Measurements from ENCODE around the gene CBR4.
"Not testable (repeated sequence)": the region's sequence is repeated elsewhere in the genome, so short reads cannot be mapped to it uniquely, and the experiment has no call there.

The CBR4 gene

DNA sequence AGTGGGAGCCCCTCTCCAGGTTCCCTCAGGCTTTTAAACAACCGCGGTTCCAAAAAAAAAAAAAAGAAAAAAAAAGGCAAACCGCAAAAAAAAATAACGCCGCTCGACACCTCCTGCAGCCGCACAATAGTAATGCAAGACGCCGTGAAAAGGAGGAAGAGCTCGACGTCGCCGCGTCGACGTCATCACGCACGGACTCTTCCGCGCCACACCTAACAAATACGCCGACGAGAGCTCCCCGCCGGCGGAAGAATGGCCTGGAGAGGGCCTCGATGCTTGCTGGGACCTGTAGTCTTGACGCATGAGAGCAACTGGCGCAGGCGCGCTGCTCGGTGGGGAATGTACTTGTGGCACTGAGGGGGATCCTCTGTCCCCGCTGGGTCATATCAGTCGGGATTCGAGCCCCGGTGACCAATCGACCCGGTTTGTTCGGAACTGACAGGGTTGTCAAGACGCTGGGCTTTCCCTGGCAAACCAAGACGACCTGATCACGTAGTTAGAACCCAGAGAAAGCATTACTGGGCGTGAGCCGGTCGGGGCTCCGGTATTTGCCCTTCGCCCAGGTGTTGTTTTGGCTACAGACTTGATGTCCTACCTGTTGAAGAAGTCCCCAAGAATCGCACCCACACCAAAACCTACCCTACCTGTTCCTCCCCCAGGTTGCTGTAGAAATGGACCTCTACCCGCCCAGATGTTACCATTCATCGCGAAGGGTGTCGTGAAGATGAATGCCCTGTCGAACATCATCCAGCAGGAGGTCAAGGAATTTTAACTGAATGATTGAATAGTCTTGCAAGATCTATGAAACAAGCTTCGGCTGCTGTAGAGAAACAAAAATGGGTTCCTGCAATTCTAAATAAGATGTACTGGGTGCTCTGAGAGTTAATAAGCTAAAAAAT, at the start of gene CBR4:
TSS of gene CBR4 (minus strand) at position 131 of the 899 bp plus-strand sequence. CDS start 166 bp downstream, outside the sequence.
- peak; percentile 99 for DNase-seq (ENCODE audit: low spot score)

DNA sequence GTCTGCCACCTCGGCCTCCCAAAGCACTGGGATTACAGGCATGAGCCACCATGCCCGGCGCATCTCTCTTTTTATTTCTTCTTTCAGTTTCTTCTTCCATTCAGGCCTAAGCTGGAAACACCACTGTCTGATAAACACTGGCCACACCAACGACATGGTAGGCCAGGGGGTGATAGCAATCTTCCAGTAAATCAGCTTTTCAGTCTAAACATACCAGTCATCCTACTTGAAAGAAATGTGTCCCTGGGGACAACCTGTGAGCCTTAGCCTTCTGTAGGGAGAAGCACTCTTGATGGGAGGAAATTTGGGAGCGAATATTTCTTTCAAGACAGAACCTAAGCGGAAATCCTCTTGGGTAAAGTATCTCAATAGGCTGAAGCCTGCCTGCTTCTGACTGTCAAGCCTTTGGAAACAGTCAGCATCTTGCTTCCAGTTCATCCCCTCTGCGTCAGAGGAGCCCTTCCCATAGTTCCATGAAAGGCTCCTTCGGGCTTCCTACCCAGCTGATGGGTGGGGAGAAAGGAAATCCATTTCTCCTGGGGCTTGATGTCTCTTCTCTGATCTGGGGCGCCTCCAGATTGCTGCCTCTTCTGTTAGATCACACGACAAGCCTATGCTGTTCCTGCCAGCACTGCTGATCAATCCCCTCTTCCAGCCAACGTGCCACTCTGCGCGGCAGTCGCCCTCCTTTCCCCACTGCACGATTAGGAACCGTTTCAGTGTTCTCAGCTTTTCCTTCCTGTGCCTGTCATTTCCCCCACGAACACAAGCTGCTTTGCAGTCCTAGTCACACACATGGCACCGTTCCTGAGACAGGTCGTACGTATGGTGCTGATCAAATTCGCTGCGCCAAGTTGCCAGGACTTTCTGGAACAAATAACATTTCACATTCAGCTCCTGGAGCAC, 49.5 kb upstream of the CBR4 start:
- DNase-seq (ENCODE audit: low spot score): peak; percentile 3

DNA sequence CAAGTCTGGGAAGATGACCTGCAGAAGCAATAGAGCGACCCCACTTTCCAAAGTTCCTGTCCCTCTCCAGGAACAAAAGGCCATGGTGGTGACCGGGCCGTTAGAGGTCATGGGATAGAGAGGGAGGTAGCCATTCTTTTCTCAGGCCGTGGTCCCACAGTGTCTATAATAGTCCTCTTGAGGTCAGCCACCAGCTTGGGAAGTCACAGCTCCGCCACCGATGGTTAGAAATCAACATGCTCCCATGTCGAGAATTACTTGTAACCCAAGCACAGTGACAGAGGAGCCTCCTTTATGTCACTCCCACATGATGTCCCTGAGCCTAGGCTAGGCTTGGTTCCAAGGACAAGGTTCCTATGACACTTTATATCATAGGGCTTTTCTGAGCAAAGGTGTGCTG, 48.3 kb upstream of the CBR4 start:
- DNase-seq (ENCODE audit: low spot score): no peak

DNA sequence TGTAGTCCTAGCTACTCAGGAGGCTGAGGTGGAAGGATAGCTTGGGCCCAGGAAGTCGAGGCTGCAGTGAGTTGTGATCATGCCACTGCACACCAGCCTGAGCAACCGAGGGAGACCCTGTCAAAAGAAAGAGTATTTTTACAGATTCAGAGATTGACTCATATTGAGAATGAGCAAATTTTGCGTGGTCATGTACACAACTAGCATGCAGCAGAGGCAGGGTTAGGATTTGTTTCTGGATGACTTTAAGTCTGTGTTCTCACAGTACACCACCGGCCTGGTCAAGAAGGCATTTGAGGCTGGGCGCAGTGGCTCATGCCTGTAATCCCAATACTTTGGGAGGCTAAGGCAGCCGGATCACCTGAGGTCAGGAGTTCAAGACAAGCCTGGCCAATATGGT, 44.8 kb upstream of the CBR4 start:
- no peak for DNase-seq (ENCODE audit: low spot score)

DNA sequence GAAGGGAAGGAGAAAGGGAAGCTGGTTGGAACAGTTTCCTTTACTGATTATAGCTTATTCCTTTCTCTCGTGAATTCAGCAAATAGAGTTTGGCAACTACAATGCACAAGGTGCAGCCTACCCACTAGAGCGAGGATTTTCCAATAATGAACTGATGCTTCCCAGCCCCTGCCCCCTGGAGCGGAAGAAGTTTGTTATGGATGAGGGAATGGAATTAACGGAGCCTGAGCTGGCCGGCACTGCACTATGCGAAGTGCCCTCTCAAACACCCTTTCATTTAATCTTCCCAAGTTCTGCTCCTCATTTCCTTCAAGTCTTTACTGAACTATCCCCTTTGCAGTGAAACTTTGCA, 42.5 kb upstream of the CBR4 start:
- no peak for DNase-seq (ENCODE audit: low spot score)

DNA sequence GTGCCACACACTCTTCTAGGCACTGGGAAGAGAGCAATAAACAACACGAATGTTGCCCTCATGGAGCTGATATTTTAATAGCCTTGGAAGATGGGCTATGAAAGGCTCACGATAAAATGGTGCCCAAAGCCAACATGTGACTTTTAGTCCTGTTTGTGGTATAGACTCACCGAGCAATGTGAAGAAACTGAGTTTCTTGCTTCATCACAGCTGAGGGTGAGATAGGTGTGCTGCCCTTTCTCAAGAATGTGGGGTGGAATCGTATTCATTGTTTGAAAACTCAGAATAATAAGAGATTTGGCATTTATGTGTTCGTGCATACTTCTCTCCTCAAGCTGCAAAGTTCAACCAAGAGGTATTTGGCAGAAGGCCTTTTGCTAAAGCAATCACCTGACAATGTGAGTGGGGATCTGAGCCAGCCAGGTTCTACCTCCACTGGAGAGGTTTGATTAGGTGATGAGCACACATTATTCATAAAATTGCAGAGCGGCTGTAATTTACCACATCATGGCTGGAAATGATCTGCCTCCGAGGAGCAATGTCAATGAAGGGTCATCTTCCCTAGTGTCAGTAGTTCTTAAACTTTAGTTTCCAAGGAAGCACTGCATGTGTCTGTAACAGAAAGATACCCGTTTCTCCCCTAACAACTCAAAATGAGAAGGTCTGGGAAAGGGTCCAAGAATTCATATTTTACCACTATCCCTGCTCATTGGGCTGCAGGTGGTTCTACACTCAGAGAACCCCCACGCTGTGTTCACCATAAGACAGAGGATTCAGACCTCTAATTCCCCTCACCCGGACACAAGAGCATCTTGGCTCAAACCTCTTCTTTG, 41.9 kb upstream of the CBR4 start:
- DNase-seq (ENCODE audit: low spot score): no peak

DNA sequence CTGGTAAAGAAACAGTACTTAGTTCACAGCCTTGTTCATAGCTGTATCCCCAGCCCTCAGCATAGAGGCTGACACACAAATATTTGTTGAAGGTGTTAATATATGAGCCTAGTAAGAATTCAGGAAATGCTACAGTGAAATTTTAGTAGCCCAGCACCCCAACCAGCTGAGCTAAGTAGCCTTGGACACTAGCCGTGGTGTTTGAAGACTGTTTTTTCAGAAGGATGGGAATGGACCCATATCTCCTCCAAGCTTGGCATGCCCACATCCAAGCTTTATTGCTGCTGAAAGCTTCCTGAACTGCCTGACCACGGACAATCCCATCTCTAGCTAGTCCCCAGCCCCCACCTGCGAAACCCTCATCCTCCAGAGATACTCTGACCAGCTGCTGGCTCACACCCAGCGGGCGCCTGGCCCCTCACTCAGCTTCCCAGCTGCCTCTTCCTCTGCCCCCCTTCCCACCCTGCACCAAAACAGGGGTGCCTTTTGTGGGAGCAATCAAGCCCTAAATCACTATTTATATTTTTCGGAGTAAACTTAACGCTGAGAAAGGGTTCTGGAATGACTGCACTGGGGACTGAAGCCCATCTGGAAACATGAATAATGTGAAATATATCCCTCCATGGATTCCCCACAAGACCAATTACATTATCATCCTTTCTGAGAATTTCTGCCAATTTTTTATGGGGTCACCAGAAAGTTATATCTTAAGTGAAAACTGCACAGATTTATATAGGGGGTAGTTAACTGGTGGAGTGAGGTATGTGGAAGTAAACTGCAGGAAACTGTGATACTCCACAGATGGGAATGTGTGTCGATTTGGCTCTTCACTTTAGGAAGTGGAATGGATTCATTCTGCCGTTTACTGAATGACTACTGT, 41.1 kb upstream of the CBR4 start:
- no peak for DNase-seq (ENCODE audit: low spot score)

DNA sequence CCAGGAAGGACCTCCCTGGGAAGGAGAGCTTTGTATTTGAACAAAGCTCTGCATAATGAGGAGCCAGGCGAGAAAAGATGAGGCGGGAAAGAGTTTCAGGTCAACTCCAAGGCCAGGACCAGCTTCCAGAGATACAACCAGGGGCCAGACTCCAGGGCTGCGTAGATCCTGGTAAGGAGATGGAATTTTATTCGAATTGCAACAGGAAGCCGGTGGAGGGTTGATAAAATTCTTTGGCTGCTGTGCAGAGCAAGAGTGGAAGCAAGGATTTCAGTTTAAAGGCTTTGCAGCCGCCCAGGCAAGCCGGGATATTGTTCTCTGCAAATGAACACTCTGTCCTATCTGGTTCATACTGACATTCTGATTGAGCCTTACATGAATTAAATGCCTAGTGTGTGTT, 40.2 kb upstream of the CBR4 start:
- DNase-seq (ENCODE audit: low spot score): no peak

DNA sequence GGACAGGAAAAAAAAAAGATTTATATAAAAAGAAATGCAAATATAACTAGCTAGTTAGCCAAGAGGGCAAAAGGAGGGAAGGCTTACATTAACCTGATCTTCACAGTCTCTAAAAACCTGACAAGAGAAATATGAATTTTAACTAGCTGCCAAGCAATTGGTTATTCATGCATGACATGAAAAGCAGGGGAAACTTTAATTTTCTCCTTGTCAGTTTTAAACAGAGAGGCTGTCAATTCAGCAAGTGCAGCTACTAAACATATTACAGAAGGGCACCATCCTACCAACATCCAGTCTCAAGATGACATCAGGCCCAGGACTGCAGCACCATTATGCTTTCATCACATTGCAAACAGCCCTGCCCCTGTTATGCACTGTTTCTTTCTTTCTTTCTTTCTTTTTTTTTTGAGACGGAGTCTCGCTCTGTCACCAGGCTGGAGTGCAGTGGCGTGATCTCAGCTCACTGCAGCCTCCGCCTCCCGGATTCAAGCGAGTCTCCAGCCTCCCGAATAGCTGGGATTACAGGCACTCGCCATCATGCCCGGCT, 38.9 kb upstream of the CBR4 start:
- DNase-seq (ENCODE audit: low spot score): no peak

DNA sequence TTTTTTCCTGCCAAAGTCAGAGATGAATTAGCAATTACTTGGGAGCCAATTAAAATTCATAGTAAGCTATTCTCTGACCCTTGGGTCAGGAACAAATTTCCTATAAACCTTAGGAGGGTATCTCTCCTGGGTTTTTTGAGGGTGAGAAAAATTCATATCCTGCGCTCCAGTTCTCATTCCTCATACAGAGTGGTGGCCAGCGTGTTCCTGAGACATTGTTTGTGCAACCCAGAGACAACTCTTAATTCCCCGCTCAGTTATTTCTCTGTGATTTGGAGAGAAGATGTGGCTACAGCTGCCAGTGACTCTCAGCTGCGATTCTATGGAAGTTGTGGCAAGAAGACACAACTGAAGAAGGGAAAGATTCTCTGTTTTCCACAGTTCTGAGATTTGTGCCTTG, 37.9 kb upstream of the CBR4 start:
- no peak for DNase-seq (ENCODE audit: low spot score)

DNA sequence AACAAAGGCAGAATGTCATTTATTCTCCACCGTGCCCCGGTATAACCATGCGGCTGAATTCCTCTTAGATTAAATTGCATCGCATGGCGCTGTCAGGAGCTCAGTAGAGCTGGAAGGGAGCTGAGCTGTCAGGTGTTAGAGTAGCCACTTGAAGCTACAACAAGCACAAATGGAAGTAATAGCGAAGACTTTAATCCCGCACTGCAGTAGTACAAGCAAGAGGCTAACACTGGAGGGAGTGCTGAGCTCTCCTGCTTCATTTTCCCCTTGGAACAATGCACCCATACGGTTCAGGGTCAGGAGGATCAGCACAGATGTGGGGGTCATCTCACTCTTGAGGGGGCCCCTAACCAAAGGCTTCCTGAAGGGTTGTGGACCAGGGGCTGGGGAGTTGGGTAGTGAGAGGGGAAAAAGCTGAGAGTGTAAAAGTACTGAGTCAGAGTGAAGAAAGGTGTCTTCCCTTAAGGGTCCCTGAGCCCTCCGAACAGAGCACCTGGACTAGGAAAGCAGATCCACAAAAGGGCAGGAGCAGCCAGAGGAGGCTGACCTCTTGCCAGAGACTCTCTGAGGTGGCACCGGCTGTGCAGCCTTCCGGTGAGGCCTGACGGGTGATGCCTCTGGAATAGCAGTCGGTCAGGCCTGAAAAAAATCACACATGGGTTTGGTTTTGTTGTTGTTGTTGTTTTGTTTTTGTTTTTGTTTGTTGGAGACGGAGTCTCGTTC, 36.0 kb upstream of the CBR4 start:
- DNase-seq (ENCODE audit: low spot score): no peak

DNA sequence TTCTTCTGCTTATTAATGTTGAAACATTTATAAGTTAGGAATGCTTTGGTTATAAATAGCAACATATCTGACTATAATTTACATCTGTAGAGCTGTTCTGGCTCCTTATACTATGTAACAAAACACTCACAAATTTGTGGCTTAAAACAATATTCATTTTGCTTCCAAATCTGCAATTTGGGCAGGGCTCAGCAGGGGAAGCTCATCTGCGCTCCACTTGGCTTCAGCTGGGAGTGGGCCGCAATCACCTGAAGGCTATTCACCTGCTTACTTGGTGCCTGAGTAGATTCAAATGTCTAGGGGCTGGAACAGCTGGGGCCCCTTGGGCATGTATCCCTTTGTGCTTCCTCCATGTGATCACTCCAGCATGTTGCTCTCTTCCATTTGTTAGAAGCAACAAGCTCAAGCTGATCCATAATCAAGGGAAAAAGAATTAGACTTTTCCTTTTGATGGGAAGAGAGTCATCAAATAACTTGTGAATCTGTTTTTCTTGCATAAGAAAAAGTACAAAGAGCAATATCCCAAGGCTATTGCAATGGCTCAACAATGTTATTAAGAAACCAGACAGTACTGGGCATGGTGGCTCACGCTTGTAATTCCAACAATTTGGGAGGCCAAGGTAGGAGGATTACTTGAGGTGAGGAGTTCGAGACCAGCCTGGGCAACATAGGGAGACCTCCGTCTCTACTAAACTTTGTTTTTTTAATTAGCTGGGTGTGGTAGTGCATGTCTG, 34.8 kb upstream of the CBR4 start:
- DNase-seq (ENCODE audit: low spot score): no peak

DNA sequence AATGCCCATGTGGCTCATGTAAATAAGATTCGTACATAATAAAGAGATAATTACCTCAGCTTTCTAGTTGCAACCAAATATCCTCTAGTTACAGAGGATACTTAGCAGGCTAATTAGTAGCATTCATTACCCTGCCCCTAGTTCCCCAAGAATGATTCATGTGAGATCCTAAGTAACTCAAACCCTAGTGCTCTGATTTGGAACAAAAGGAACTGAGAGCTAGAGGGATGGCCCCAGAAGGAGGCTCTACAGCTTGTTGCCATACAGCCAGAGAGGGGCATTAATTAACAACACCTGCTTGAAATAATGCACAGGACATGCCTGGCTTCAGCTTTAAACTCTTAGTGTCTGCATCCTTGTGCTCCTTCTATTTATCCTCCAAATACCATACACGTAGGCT, 32.6 kb upstream of the CBR4 start:
- no peak for DNase-seq (ENCODE audit: low spot score)

DNA sequence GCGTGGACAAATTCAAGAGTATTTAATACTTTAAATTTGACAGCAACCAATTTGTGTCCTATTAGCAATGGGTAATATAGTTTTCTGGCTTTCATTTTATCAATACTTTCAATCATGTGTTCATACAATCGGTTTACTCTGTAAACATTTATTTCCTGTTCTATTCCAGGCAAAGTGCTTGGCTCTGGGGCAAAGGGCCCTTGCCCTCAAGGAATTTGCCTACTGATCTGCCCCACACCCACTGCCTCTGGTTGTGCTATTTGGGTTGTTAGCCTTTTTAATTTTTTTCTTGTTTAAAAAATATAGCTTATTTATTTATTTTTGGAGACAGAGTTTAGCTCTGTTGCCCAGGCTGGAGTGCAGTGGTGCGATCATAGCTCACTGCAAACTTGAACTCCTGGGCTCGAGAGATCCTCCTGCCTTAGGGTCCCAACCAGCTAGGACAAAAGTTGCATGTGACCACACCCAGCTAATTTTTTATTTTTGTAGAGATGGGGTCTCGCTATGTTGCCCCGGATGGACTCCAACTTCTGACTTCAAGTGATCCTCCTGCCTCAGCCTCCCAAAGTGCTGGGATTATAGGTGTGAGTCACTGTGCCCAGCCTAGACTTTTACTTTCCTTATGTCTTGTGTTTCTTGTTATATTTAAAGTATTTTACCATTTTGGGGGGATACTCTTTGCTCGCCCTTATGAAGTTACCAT, 30.7 kb upstream of the CBR4 start:
- no peak for DNase-seq (ENCODE audit: low spot score)

DNA sequence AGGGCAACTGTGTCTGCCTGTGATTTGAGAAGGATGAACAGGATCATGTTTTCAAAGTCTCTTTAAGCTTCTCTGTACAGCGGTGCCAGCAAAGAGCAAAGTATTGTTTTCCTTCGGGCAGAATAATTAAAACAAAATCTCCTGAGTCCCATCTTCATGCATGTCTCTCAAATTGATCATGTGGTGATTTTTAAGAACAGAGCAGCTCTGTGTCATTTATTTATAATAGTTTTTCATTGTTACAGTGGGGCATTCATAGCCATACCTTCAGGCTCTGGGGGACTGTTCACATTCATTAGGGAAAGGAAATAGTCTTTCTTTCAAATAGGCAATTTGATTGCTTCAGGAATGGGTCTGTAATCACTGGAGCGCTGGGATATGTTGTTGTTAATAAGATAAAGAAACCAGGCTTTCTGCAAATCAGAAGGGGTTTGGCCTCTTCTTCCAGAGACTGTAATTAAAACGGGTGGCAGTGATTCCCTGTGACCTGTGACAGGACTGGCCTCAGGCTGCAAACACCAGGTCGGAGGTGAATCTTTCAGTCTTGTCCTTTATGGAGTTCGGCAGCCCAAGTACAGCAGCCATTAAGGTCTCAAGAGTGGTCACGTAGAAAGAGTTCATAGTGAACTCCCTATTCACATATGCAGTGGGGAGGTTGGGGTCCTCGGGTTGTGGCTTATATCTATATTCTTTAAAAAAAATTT, 29.3 kb upstream of the CBR4 start:
- DNase-seq (ENCODE audit: low spot score): no peak

DNA sequence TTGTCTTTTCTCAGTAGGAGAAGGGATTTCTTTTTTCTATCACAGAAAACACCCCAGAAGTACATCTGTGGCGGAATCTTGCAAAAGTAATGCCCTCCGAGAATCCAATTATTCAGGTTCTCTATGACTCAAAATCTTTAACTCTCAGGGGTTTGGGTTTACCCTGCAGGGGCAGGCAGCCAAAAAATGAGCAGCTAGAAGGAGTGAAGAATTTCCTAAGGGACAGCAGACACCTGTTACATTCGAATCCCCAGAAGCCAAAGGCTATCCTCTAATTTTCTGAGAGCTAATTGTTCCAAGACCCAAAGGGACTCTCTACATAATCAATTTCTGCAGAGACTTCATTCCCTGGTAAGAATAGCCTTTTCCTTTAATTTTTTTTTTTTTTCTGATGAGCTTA, 27.5 kb upstream of the CBR4 start:
- no peak for DNase-seq (ENCODE audit: low spot score)

DNA sequence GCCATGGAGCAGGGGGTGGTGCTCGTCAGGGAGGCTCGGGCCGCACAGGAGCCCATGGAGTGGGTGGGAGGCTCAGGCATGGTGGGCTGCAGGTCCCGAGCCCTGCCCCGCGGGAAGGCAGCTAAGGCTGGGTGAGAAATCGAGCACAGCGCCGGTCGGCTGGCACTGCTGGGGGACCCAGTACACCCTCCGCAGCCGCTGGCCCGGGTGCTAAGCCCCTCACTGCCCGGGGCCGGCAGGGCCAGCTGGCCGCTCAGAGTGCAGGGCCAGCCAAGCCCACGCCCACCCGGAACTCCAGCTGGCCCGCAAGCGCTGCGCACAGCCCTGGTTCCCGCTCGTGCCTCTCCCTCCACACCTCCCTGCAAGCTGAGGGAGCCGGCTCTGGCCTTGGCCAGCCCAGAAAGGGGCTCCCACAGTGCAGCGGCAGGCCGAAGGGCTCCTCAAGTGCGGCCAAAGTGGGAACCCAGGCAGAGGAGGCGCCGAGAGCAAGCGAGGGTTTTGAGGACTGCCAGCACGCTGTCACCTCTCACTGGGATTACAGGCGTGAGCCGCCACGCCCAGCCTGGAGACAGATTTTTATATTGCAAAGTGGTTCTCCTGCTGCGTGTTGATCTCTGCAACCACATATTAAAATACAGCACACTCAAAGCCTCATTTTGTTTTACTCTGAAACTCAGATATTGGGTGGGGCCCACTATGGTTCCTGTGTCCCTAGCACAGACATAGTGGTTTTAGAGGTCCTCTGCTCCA, 26.0 kb upstream of the CBR4 start:
- DNase-seq (ENCODE audit: low spot score): not testable (repeated sequence)
